Testis (tissue), 3 donors: ENCODE data around the gene BTRC. TPM values are rescaled to one million over a fixed set of nuclear protein-coding genes. Genes with fewer than 3 reads are reported as not detected.

Experiments used
- DNase-seq: peaks from one replicate; pipeline ENCODE4 v3.0.0-alpha.2; 2019
- H3K27ac ChIP-seq, 2 donors: fragments of 200-600 bp; sonication (generic); one replicate each; pipeline ENCODE4 v1.5.1; 2019
- H3K27me3 ChIP-seq: fragments of 200-600 bp; sonication (generic); one replicate; pipeline ENCODE4 v1.5.1; 2019
- H3K36me3 ChIP-seq: fragments of 200-600 bp; sonication (generic); one replicate; pipeline ENCODE4 v1.5.1; 2017; ENCODE audit warnings: low read depth; ENCODE audit errors: missing control alignments
- H3K4me1 ChIP-seq: fragments of 200-600 bp; sonication (generic); one replicate; pipeline ENCODE4 v1.5.1; 2019
- H3K4me3 ChIP-seq, 2 donors: fragments of 200-600 bp; sonication (generic); one replicate each; pipeline ENCODE4 v1.5.1; 2017 to 2019
- H3K9me3 ChIP-seq: fragments of 200-600 bp; sonication (generic); one replicate; pipeline ENCODE4 v1.5.1; 2017
- POLR2A ChIP-seq: fragments of 450-650 bp; IDR thresholded peaks from one replicate; pipeline ENCODE4 v1.6.1; 2017; ENCODE audit warnings: antibody characterized with exemption, mild to moderate bottlenecking, moderate library complexity
- WGBS, 2 donors: methylation state at CpG; one replicate each; pipeline ENCODE4 v1.1.5; 2018; 5-methylcytosine and 5-hydroxymethylcytosine counted together
- intact Hi-C: fragments of 100-400 bp; cut with DNase I; formaldehyde crosslinking; loops from one replicate; pipeline ENCODE4 v1.15.1; 2023; ENCODE audit warnings: low total_unique reads
- polyA plus RNA-seq: library from polyadenylated mRNA; stranded (reverse); fragments of 350-450 nt; fragmentation: Illumina TruSeq; extraction: RNeasy Lipid Tissue Mini Kit (QIAGEN cat#74804); gene quantifications from one replicate; pipeline ENCODE4 v1.2.3, GENCODE V29; 2014; ENCODE audit warnings: low read depth, low replicate concordance; ENCODE audit not compliant: insufficient read depth
- total RNA-seq, 2 donors: library from RNA; depleted of rRNA; stranded (reverse); fragments of >200 nt; gene quantifications; one replicate each; pipeline ENCODE4 v1.2.3, GENCODE V29; 2016
- TF ChIP-seq, protein P1 (sequence below), 3 experiments: fragments of 450-650 bp in 2 of 3; fragments of 200-600 bp in 1 of 3; sonication (generic) in 1 of 3; IDR thresholded peaks; one replicate each; pipeline ENCODE4 v1.5.1; 2016 to 2019; ENCODE audit warnings: antibody characterized with exemption in 3 of 3, mild to moderate bottlenecking in 2 of 3, moderate library complexity in 1 of 3

Gene BTRC
- total and polyA plus RNA-seq, 3 donors from 2014 or later: 40.0 to 43.8 (median 41.0) TPM

- Histone ChIP-seq H3K9me3 (no peaks in the 10 kb centered on the region), H3K4me3 (no peak overlapping the region), H3K27me3 (no peaks in the 10 kb centered on the region), H3K4me1 (no peaks in the 10 kb centered on the region), H3K27ac (no peak overlapping the region), H3K36me3 (no peaks in the 10 kb centered on the region)
- no peak for TF ChIP-seq POLR2A
- TF ChIP-seq, protein P1, sequence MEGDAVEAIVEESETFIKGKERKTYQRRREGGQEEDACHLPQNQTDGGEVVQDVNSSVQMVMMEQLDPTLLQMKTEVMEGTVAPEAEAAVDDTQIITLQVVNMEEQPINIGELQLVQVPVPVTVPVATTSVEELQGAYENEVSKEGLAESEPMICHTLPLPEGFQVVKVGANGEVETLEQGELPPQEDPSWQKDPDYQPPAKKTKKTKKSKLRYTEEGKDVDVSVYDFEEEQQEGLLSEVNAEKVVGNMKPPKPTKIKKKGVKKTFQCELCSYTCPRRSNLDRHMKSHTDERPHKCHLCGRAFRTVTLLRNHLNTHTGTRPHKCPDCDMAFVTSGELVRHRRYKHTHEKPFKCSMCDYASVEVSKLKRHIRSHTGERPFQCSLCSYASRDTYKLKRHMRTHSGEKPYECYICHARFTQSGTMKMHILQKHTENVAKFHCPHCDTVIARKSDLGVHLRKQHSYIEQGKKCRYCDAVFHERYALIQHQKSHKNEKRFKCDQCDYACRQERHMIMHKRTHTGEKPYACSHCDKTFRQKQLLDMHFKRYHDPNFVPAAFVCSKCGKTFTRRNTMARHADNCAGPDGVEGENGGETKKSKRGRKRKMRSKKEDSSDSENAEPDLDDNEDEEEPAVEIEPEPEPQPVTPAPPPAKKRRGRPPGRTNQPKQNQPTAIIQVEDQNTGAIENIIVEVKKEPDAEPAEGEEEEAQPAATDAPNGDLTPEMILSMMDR (IDR thresholded peaks at IDR 0.05): no peak
- intact Hi-C loops: no loop called here
- 100% methylated on average over 10 of the region's 12 CpGs; no CpG with 5 or more reads in 1 of the 2 donors for WGBS, 2 donors
- no peak for DNase-seq
Measured at GRCh38 chr10:101579516-101579870, 225.5 kb downstream of the BTRC start.

DNA sequence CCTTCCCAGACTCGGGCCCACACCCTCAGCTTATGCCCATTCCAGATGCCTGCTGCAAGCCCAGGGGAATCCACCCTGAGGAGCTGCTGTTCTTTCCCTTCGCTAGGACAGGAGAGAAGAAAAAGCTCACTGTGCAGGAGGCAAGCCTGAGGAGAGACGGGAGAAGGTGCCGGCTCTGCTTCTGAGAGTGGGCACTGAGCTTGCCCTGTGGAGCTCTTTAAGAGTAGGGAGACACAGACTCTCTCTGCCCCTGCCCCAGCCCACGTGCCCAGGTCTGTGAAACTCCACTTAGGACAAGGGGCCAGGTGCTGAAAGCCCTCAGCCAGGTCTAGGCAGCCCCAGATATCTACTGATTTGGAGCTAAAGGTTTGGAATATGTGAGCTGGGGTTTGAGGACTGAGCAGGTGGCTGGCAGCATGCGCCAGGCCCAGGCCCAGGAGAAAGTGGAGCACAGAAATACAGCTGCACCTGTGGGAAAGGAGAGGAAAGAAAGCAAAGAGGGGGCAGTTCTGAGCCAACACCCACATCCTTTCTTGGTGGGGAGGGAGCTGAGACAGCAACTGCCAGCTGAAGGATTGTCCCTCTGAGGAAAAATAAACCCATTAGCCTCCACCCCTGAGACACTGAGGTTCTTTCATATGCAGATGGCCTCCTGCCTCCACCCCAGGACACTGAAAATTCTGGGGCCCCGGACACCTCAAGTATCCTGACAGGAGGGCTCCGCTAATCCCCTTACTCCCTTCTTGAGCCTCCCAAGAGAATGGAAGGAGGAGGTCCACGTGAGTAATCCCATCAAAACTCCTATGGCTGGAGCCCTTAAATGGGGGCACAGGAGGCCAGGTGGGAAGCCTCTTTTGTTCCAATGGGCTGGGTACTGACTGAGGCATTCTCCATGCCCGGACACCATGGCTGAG lies 226.8 kb downstream of the BTRC start:
- 90 to 91% methylated on average over 7 to 10 of the region's 10 CpGs for WGBS, 2 donors
- H3K36me3 ChIP-seq: no peaks in the 10 kb centered on the region

GRCh38 chr10:101585841-101586240 lies 231.9 kb downstream of the BTRC start:
- DNase-seq: no peak
- Histone ChIP-seq H3K27ac (no peak overlapping the region), H3K4me3 (no peak overlapping the region), H3K9me3 (no peaks in the 10 kb centered on the region), H3K4me1 (peaks cover 10% of the 10 kb centered on the region), H3K36me3 (no peaks in the 10 kb centered on the region), H3K27me3 (no peaks in the 10 kb centered on the region)
- 79 to 96% methylated on average over 6 to 9 of the region's 9 CpGs for WGBS, 2 donors
- intact Hi-C loops: no loop called here
- TF ChIP-seq, protein P1 (IDR thresholded peaks at IDR 0.05): no peak

More for the DNA sequence above, 226.8 kb downstream of the BTRC start:
- TF ChIP-seq POLR2A: no peak
- TF ChIP-seq, protein P1 (IDR thresholded peaks at IDR 0.05): no peak
- intact Hi-C loops: no loop called here
- H3K9me3 ChIP-seq: no peaks in the 10 kb centered on the region
- no peaks in the 10 kb centered on the region for H3K4me1 ChIP-seq
- H3K27ac ChIP-seq: no peak overlapping the region
- no peak for DNase-seq
- no peak overlapping the region for H3K4me3 ChIP-seq
- no peaks in the 10 kb centered on the region for H3K27me3 ChIP-seq

GRCh38 chr10:101587725-101588653 lies 234.0 kb downstream of the BTRC start, which contains the start of the genes DPCD and POLL:
DPCD (plus strand) TSS chr10:101588321; CDS start chr10:101588337, 16 bp downstream.
POLL (minus strand) TSS chr10:101588257; CDS start chr10:101587360, 897 bp downstream.
- Histone ChIP-seq H3K27ac (peak within 1 kb of the TSS in 1 of 2 donors; percentile 33), H3K4me1 (peaks cover 10% of the 10 kb centered on the region), H3K4me3 (peak within 1 kb of the TSS; percentile 63 to 84), H3K9me3 (no peaks in the 10 kb centered on the region), H3K36me3 (no peaks in the 10 kb centered on the region), H3K27me3 (no peaks in the 10 kb centered on the region)
- intact Hi-C loops: no loop called here
- TF ChIP-seq, protein P1 (IDR thresholded peaks at IDR 0.05): no peak
- no peak for TF ChIP-seq POLR2A
- peak; percentile 99 for DNase-seq
- WGBS, 2 donors: 1 to 2% methylated on average over 22 to 50 of the region's 50 CpGs
